ENCODE measurements around the gene ASTN2. TPM values are rescaled to one million over a fixed set of nuclear protein-coding genes. Genes with fewer than 3 reads are reported as not detected.

Gene ASTN2
- total and polyA plus RNA-seq, 2 experiments from 2014 or later = 7.0 to 24.6 TPM

GRCh38 chr9:117458066-117458465 lies 43.2 kb upstream of the ASTN2 start (continued):
- no peak for TF ChIP-seq REST (IDR thresholded peaks at IDR 0.05; ENCODE audit: unreplicated experiment)
- no peak for TF ChIP-seq ZNF462 (CRISPR knock-in tag; IDR thresholded peaks at IDR 0.05)

- ATAC-seq (no peak), DNase-seq (ENCODE audit: low spot score) (no peak)
- no peak overlapping the region for H3K4me2 ChIP-seq
- H4K20me1 ChIP-seq (replicated peaks; ENCODE audit: insufficient read depth) = no peaks in the 10 kb centered on the region
- Mint-ChIP-seq H3K36me3 (ENCODE audit: low read depth) (no peaks in the 10 kb centered on the region), H3K4me1 (no peaks in the 10 kb centered on the region), H3K27ac (no peak overlapping the region), H3K9me3 (no peaks in the 10 kb centered on the region), H3K27me3 (ENCODE audit: insufficient read depth, low read depth, poor library complexity) (peaks cover 2% of the 10 kb centered on the region), H3K4me3 (no peak overlapping the region)
- H3K79me2 ChIP-seq (replicated peaks; ENCODE audit: insufficient read depth) = no peaks in the 10 kb centered on the region
- H3K4me1 ChIP-seq (ENCODE audit: insufficient read depth) = no peaks in the 10 kb centered on the region
- H3K27ac ChIP-seq (ENCODE audit: low read depth) = no peak overlapping the region
- no peaks in the 10 kb centered on the region for H3K9me2 ChIP-seq (ENCODE audit: insufficient read depth)
- H3K27me3 ChIP-seq (ENCODE audit: insufficient read depth) = no peaks in the 10 kb centered on the region
- no peaks in the 10 kb centered on the region for H3K36me3 ChIP-seq (ENCODE audit: insufficient read depth)
- no peak overlapping the region for H2AFZ ChIP-seq
- H3F3A ChIP-seq (replicated peaks; ENCODE audit: low read depth) = no peaks in the 10 kb centered on the region
- H3K4me3 ChIP-seq = no peak overlapping the region
- TF ChIP-seq REST (IDR thresholded peaks at IDR 0.05; ENCODE audit: unreplicated experiment) (no peak), ETS1 (IDR thresholded peaks at IDR 0.05) (no peak)
Measured at GRCh38 chr9:117454711-117455110, 39.9 kb upstream of the ASTN2 start.

All from GM23338 (cell line).